DLD1 (cell line): ENCODE data around the gene SETD2.

Experiments used
- in situ Hi-C: cut with HindIII; loops from 2 replicates; pipeline ENCODE4 v1.10.0; 2017; ENCODE audit warnings: low sequenced_read_pairs

The SETD2 gene

GRCh38 chr3:46998852-46999515 lies 164.9 kb downstream of the SETD2 start:
- in situ Hi-C loops: no loop called here

- in situ Hi-C loops: no loop called here
Measured at GRCh38 chr3:46998121-46998851, 165.6 kb downstream of the SETD2 start.

GRCh38 chr3:46997453-46998091 lies 166.3 kb downstream of the SETD2 start:
- in situ Hi-C loops: no loop called here

GRCh38 chr3:46996689-46997452 lies 167.0 kb downstream of the SETD2 start:
- in situ Hi-C loops: no loop called here

- in situ Hi-C loops: no loop called here
Measured at GRCh38 chr3:46995901-46996562, 167.9 kb downstream of the SETD2 start.

GRCh38 chr3:46994801-46995731 lies 168.8 kb downstream of the SETD2 start:
- in situ Hi-C loops: no loop called here

- in situ Hi-C loops: no loop called here
Measured at GRCh38 chr3:46993986-46994385, 169.9 kb downstream of the SETD2 start.

- in situ Hi-C loops: no loop called here
Measured at GRCh38 chr3:46993292-46993691, 170.6 kb downstream of the SETD2 start.

- in situ Hi-C loops: no loop called here
Measured at GRCh38 chr3:46992231-46992630, 171.7 kb downstream of the SETD2 start.

- in situ Hi-C loops: no loop called here
Measured at GRCh38 chr3:46991406-46992165, 172.3 kb downstream of the SETD2 start.

- in situ Hi-C loops: no loop called here
Measured at GRCh38 chr3:46990573-46991374, 173.1 kb downstream of the SETD2 start.

GRCh38 chr3:46989146-46989810 lies 174.6 kb downstream of the SETD2 start:
- in situ Hi-C loops: no loop called here

GRCh38 chr3:46988616-46989015 lies 175.3 kb downstream of the SETD2 start:
- in situ Hi-C loops: no loop called here

- in situ Hi-C loops: no loop called here
Measured at GRCh38 chr3:46987743-46988401, 176.0 kb downstream of the SETD2 start.

- in situ Hi-C loops: no loop called here
Measured at GRCh38 chr3:46987319-46987742, 176.6 kb downstream of the SETD2 start.

GRCh38 chr3:46986782-46987310 lies 177.1 kb downstream of the SETD2 start:
- in situ Hi-C loops: no loop called here
